NCI-H2081 (cell line): Measurements from ENCODE around the gene PTPN12.
"Not testable (repeated sequence)": the region's sequence is repeated elsewhere in the genome, so short reads cannot be mapped to it uniquely, and the experiment has no call there.

Experiments
- DNase-seq, 2 experiments: peaks; one replicate each; lab custom pipeline; 2025; lab: John Stamatoyannopoulos, UW

Gene PTPN12

DNA sequence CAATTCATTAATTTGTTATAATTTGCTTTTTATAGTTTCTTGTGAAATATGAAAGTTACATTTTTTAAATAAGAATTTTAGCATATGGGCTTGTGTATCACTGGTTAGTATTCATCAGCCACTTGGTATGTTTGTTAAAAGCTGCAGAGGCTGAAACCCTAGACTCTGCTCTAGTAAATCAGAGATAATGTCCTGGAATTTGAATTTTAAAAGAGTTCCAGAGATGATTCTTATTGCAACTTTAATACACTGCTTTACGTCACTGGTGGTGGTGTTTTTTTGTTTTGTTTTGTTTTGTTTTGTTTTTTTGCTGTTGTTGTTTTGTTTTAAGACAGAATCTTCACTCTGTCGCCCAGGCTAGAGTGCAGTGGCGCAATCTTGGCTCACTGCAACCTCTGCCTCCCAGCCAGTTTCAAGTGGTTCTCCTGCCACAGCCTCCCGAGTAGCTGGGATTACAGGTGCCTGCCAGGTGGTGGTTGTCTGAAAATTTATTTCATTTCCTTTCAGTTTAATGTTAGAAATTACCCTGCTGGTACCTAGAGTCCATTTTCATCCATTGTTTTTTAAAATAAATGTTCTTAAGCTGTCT lies 43.8 kb downstream of the PTPN12 start:
- DNase-seq, result no peak

- DNase-seq, result no peak
Observed at GRCh38 chr7:77587272-77587671, 50.2 kb downstream of the PTPN12 start.

DNA sequence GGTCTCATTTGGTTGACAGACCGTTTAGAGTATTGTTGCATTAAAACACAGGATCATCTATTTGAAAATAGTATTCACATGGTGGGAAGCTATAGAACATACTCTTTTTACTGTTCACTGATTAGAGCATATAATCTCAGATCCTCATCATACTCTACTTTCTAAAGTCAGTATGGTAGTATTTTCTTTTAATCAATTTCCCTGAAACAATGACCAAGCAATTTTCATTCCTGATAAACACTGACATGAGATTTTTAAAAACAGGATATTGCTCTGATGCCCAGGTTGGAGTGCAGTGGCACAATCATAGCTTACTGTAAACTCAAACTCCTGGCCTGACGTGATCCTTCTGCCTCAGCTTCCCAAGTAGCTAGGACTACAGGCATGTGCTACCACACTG lies 63.9 kb downstream of the PTPN12 start:
- no peak for DNase-seq

DNA sequence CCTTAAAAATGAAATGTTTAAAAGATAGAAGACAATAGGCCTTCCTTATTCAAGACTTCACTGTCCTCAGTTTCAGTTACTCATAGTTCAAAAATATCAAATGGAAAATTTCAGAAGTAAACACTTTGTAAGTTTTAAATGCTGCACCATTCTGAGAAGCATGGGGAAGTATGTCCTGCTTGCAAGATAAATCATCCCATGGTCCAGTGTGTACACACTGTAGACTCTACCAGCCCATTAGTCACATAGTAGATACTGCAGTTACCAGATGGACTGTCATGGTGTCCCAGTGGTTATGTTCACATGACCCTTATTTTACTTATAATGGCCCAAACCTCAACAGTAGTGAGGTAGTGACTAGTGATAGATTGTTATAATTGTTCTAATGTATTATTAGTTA lies 69.5 kb downstream of the PTPN12 start:
- DNase-seq, result no peak

- DNase-seq, result no peak
Observed at GRCh38 chr7:77619314-77619713, 82.2 kb downstream of the PTPN12 start.

- no peak for DNase-seq
Observed at GRCh38 chr7:77626586-77627308, 89.7 kb downstream of the PTPN12 start.

DNA sequence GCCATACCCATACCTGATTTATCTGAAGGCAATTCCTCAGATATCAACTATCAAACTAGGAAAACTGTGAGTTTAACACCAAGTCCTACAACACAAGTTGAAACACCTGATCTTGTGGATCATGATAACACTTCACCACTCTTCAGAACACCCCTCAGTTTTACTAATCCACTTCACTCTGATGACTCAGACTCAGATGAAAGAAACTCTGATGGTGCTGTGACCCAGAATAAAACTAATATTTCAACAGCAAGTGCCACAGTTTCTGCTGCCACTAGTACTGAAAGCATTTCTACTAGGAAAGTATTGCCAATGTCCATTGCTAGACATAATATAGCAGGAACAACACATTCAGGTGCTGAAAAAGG lies 90.2 kb downstream of the PTPN12 start:
- no peak for DNase-seq

- no peak for DNase-seq
Observed at GRCh38 chr7:77629797-77630196, 92.7 kb downstream of the PTPN12 start.

DNA sequence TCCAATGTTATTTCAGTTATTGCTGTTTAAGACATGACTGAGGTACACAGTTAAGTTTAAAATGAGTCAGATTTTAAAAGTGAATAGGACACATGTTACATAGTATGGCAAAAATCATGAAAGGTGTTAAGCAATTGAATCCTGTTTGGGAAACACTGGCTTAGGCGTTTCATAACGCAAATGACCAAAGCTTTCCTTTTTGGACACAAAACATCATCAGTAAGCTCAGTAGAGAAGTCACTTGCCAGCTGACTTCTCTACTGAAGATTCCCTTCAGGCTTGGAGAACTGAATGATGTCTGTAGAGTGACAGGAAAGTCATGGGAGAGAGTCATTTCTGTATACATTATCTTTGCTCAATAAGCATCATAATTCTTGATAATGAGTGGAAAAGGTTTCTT lies 94.7 kb downstream of the PTPN12 start:
- no peak for DNase-seq

GRCh38 chr7:77644774-77645173 lies 107.7 kb downstream of the PTPN12 start:
- no peak for DNase-seq

- DNase-seq, result no peak
Observed at GRCh38 chr7:77648742-77649338, 111.7 kb downstream of the PTPN12 start.

DNA sequence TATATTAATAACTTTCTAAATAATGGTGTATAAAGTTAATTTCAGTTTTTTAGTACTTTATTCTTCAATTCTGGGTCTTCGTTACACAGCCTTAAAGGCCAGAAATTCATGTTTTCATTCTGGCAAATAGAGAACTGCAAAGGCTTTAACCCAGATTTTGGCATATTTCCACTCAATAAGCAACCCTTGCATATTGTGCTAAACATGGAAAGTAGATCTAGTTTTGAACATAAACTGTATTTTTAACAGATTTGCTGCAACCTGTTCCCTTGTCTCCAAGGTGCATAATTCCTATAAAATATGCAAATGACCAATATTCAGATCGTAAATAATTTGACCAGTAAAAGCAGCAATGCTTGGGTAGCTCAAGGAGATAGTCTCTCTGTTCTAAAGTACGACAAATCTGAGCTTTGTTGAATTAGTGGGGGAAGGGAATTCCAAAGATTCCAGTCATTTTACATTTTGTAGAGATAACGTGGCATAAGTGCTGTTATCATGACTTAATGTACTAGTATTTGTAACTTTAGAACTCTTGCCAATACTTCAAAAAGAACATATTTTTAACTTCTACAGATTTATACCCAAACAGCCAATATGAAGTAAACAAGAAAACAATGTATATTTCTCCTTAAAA lies 112.7 kb downstream of the PTPN12 start:
- DNase-seq, result no peak

- DNase-seq, result peak; percentile 23 to 40
Observed at GRCh38 chr7:77651575-77652162, 114.6 kb downstream of the PTPN12 start.

DNA sequence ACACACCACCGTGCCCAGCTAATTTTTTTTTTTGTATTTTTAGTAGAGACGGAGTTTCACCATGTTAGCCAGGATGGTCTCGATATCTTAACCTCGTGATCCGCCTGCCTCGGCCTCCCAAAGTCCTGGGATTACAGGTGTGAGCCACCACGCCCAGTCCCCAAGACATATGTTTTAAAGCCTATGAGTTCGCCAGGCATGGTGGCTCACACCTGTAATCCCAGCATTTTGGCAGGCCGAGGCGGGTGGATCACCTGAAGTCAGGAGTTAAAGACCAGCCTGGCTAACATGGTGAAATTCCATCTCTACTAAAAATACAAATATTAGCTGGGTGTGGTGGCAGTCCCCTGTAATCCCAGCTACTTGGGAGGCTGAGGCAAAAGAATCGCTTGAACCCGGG lies 115.7 kb downstream of the PTPN12 start:
- not testable (repeated sequence) for DNase-seq

GRCh38 chr7:77653572-77653971 lies 116.5 kb downstream of the PTPN12 start:
- peak in 1 of 2 experiments; percentile 25 for DNase-seq

- DNase-seq, result no peak
Observed at GRCh38 chr7:77655356-77655755, 118.3 kb downstream of the PTPN12 start.

GRCh38 chr7:77655836-77656455 lies 118.9 kb downstream of the PTPN12 start:
- DNase-seq, result no peak

GRCh38 chr7:77657427-77658224 lies 120.5 kb downstream of the PTPN12 start:
- DNase-seq, result peak; percentile 76 to 83

DNA sequence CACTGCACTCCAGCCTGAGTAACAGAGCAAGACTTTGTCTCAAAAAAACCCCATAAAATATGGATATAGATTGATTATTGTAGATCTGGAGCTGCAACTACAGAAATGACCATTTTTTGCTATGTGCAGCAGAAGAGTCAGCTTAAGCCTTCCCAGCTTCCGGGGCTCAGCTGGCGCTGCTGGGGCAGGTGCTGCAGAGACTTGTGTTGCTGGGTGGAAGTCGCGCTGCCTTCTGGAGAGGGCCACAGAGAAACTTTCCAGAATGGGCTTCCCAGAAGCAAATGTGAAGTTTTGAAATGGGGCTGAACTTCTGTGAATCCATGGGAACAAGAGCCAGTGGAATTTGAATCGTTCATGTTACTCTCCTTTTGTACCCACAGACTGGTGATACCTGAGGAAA lies 121.8 kb downstream of the PTPN12 start:
- no peak for DNase-seq

DNA sequence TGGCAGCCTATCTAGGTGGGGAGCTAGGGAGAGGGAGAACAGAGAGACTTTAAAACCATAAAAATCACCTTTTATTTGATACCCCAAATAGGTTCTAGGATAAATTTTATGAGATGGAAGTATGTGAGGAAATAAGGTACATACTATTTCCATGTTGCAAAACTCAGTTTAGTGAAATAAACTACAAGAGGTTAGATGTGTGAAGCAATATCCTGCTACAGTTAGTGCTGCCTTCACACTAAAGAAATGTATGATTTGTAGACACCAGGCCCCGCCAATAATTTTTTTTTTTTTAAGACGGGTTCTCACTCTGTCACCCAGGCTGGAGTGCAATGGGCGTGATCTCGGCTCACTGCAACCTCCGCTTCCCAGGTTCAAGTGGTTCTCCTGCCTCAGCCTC lies 124.7 kb downstream of the PTPN12 start:
- no peak for DNase-seq

GRCh38 chr7:77662869-77663268 lies 125.8 kb downstream of the PTPN12 start:
- DNase-seq, result no peak
